ENCODE results near the gene RNF166.

DNA sequence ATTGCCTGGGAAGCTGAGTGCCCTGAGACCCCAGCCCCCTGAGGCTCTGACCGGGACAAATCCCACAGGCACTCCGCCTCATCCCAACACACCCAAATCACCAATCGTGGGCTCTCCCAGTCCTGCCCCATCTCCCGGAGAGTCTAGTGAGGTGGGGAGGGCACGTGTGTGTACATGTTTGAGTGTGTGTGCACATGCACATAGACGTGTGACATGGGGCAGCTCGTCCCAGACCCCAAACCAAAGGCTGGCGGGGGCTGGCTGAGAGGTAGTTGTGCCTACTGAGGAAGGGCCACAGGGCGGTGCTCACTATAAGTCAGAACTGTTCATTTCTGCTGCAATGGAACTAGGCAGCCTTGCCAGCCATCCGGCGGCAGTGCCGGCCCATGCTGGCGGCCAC, 28.5 kb downstream of the RNF166 start:
- TF ChIP-seq, protein P1, sequence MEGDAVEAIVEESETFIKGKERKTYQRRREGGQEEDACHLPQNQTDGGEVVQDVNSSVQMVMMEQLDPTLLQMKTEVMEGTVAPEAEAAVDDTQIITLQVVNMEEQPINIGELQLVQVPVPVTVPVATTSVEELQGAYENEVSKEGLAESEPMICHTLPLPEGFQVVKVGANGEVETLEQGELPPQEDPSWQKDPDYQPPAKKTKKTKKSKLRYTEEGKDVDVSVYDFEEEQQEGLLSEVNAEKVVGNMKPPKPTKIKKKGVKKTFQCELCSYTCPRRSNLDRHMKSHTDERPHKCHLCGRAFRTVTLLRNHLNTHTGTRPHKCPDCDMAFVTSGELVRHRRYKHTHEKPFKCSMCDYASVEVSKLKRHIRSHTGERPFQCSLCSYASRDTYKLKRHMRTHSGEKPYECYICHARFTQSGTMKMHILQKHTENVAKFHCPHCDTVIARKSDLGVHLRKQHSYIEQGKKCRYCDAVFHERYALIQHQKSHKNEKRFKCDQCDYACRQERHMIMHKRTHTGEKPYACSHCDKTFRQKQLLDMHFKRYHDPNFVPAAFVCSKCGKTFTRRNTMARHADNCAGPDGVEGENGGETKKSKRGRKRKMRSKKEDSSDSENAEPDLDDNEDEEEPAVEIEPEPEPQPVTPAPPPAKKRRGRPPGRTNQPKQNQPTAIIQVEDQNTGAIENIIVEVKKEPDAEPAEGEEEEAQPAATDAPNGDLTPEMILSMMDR (IDR thresholded peaks at IDR 0.05): no peak
- TF ChIP-seq, protein P2, sequence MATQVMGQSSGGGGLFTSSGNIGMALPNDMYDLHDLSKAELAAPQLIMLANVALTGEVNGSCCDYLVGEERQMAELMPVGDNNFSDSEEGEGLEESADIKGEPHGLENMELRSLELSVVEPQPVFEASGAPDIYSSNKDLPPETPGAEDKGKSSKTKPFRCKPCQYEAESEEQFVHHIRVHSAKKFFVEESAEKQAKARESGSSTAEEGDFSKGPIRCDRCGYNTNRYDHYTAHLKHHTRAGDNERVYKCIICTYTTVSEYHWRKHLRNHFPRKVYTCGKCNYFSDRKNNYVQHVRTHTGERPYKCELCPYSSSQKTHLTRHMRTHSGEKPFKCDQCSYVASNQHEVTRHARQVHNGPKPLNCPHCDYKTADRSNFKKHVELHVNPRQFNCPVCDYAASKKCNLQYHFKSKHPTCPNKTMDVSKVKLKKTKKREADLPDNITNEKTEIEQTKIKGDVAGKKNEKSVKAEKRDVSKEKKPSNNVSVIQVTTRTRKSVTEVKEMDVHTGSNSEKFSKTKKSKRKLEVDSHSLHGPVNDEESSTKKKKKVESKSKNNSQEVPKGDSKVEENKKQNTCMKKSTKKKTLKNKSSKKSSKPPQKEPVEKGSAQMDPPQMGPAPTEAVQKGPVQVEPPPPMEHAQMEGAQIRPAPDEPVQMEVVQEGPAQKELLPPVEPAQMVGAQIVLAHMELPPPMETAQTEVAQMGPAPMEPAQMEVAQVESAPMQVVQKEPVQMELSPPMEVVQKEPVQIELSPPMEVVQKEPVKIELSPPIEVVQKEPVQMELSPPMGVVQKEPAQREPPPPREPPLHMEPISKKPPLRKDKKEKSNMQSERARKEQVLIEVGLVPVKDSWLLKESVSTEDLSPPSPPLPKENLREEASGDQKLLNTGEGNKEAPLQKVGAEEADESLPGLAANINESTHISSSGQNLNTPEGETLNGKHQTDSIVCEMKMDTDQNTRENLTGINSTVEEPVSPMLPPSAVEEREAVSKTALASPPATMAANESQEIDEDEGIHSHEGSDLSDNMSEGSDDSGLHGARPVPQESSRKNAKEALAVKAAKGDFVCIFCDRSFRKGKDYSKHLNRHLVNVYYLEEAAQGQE (IDR thresholded peaks at IDR 0.05; ENCODE audit: insufficient read depth in 1 of 2, low read depth in 2 of 2, low read length in 1 of 2): no peak
- TF ChIP-seq POLR2AphosphoS5 (IDR thresholded peaks at IDR 0.05; ENCODE audit: low read depth, low read length): no peak
